Measurements from ENCODE around the gene RALGAPB.
"Not testable (repeated sequence)": the region's sequence is repeated elsewhere in the genome, so short reads cannot be mapped to it uniquely, and the experiment has no call there.

RALGAPB gene

GRCh38 chr20:38586181-38586525, 113.5 kb downstream of the RALGAPB start:
- no peak for DNase-seq

GRCh38 chr20:38588303-38588702, 115.7 kb downstream of the RALGAPB start:
- no peak for DNase-seq

- no peak for DNase-seq
Observed at GRCh38 chr20:38589351-38589750, 116.7 kb downstream of the RALGAPB start.

- DNase-seq, result no peak
Observed at GRCh38 chr20:38589967-38590675, 117.5 kb downstream of the RALGAPB start.

- peak; percentile 2 for DNase-seq
Observed at GRCh38 chr20:38590676-38591473, 118.2 kb downstream of the RALGAPB start.

- no peak for DNase-seq
Observed at GRCh38 chr20:38591474-38592410, 119.1 kb downstream of the RALGAPB start.

GRCh38 chr20:38592411-38592790, 119.8 kb downstream of the RALGAPB start:
- not testable (repeated sequence) for DNase-seq

- not testable (repeated sequence) for DNase-seq
Observed at GRCh38 chr20:38594281-38594680, 121.6 kb downstream of the RALGAPB start.

- DNase-seq, result not testable (repeated sequence)
Observed at GRCh38 chr20:38595886-38596285, 123.2 kb downstream of the RALGAPB start.

GRCh38 chr20:38599410-38599882, 126.8 kb downstream of the RALGAPB start:
- DNase-seq, result no peak

- DNase-seq, result no peak
Observed at GRCh38 chr20:38600057-38600456, 127.4 kb downstream of the RALGAPB start.

GRCh38 chr20:38601216-38602184, 128.9 kb downstream of the RALGAPB start, which contains the start of gene ARHGAP40:
TSS of gene ARHGAP40 (plus strand) at chr20:38601809.
- DNase-seq, result no peak

GRCh38 chr20:38602185-38602581, 129.5 kb downstream of the RALGAPB start:
- DNase-seq, result no peak

GRCh38 chr20:38603286-38603685, 130.6 kb downstream of the RALGAPB start:
- DNase-seq, result no peak

GRCh38 chr20:38604873-38605303, 132.2 kb downstream of the RALGAPB start:
- peak; percentile 20 for DNase-seq

- DNase-seq, result no peak
Observed at GRCh38 chr20:38607351-38607750, 134.7 kb downstream of the RALGAPB start.

GRCh38 chr20:38608188-38608587, 135.5 kb downstream of the RALGAPB start:
- no peak for DNase-seq

GRCh38 chr20:38609815-38610214, 137.2 kb downstream of the RALGAPB start:
- DNase-seq, result no peak

- DNase-seq, result peak; percentile 15
Observed at GRCh38 chr20:38610521-38610920, 137.9 kb downstream of the RALGAPB start.

- no peak for DNase-seq
Observed at GRCh38 chr20:38612751-38613515, 140.3 kb downstream of the RALGAPB start.

GRCh38 chr20:38615283-38615682, 142.6 kb downstream of the RALGAPB start:
- no peak for DNase-seq

Data from fibroblast of skin of back (primary cell).